Glutamatergic neuron (in vitro differentiated cells): ENCODE data around the gene C2CD4D. TPM values are rescaled to one million over a fixed set of nuclear protein-coding genes. Genes with fewer than 3 reads are reported as not detected.

Source experiments
- DNase-seq: peaks from one replicate; pipeline ENCODE4 v3.0.0; 2022
- H3K27ac Mint-ChIP-seq: one replicate; pipeline ENCODE4 v1.8.0; 2020; ENCODE audit warnings: mild to moderate bottlenecking, mixed read lengths, inconsistent platforms; ENCODE audit not compliant: unreplicated experiment
- H3K27me3 Mint-ChIP-seq: one replicate; pipeline ENCODE4 v1.8.0; 2020; ENCODE audit warnings: mild to moderate bottlenecking, moderate library complexity, mixed read lengths, inconsistent platforms; ENCODE audit not compliant: unreplicated experiment
- H3K36me3 Mint-ChIP-seq: one replicate; pipeline ENCODE4 v1.8.0; 2020; ENCODE audit warnings: mild to moderate bottlenecking, mixed read lengths, inconsistent platforms; ENCODE audit not compliant: unreplicated experiment
- H3K4me1 Mint-ChIP-seq: one replicate; pipeline ENCODE4 v1.8.0; 2020; ENCODE audit warnings: mild to moderate bottlenecking, low read depth, mixed read lengths, inconsistent platforms; ENCODE audit not compliant: unreplicated experiment
- H3K4me3 Mint-ChIP-seq: one replicate; pipeline ENCODE4 v1.8.0; 2020; ENCODE audit warnings: mild to moderate bottlenecking, mixed read lengths, inconsistent platforms; ENCODE audit not compliant: unreplicated experiment
- H3K9me3 Mint-ChIP-seq: one replicate; pipeline ENCODE4 v1.8.0; 2020; ENCODE audit warnings: mild to moderate bottlenecking, moderate library complexity, mixed read lengths, inconsistent platforms; ENCODE audit not compliant: unreplicated experiment
- CTCF ChIP-seq: fragments of 200-600 bp; sonication (generic); IDR thresholded peaks from one replicate; pipeline ENCODE4 v1.5.0; 2021; ENCODE audit not compliant: partially characterized antibody, unreplicated experiment
- total RNA-seq: library from RNA; stranded (reverse); fragmentation: NEBNext Ultra II Directional; extraction: Animal tissue kit (Norgen Biotek cat#: 25700); gene quantifications from one replicate; pipeline ENCODE4 v1.2.1, GENCODE V29; 2021; ENCODE audit not compliant: unreplicated experiment

The C2CD4D gene
- total RNA-seq, 1 donor from 2014 or later = not detected

GRCh38 chr1:151807131-151807530 lies 32.5 kb downstream of the C2CD4D start:
- no peak for DNase-seq
- TF ChIP-seq CTCF = no peak
- H3K4me1 Mint-ChIP-seq = peaks cover 8% of the 10 kb centered on the region
- no peaks in the 10 kb centered on the region for H3K9me3 Mint-ChIP-seq
- H3K4me3 Mint-ChIP-seq = no peak overlapping the region
- H3K27me3 Mint-ChIP-seq = peaks cover 5% of the 10 kb centered on the region
- H3K36me3 Mint-ChIP-seq = no peaks in the 10 kb centered on the region
- H3K27ac Mint-ChIP-seq = no peak overlapping the region

GRCh38 chr1:151806170-151806569 lies 33.5 kb downstream of the C2CD4D start:
- no peak overlapping the region for H3K27ac Mint-ChIP-seq
- no peaks in the 10 kb centered on the region for H3K9me3 Mint-ChIP-seq
- H3K4me1 Mint-ChIP-seq = peaks cover 4% of the 10 kb centered on the region

GRCh38 chr1:151805066-151805820 lies 34.4 kb downstream of the C2CD4D start, which contains the start of gene LINGO4:
LINGO4 (minus strand) TSS chr1:151805419; CDS start chr1:151802704, 2,715 bp downstream.
- Mint-ChIP-seq H3K4me3 (no peak within 1 kb of the TSS), H3K9me3 (no peaks in the 10 kb centered on the region), H3K27me3 (peaks cover 8% of the 10 kb centered on the region), H3K4me1 (no peaks in the 10 kb centered on the region), H3K27ac (no peak within 1 kb of the TSS), H3K36me3 (peaks cover under 1% of the 10 kb centered on the region)
- DNase-seq = no peak
- TF ChIP-seq CTCF = no peak

More at GRCh38 chr1:151806170-151806569, 33.5 kb downstream of the C2CD4D start:
- Mint-ChIP-seq H3K36me3 (no peaks in the 10 kb centered on the region), H3K4me3 (no peak overlapping the region), H3K27me3 (peaks cover 8% of the 10 kb centered on the region)
- TF ChIP-seq CTCF = no peak
- no peak for DNase-seq

- H3K27ac Mint-ChIP-seq = no peak overlapping the region
- peaks cover 7% of the 10 kb centered on the region for H3K36me3 Mint-ChIP-seq
- H3K4me3 Mint-ChIP-seq = no peak overlapping the region
- H3K27me3 Mint-ChIP-seq = peaks cover 15% of the 10 kb centered on the region
- TF ChIP-seq CTCF = no peak
- H3K4me1 Mint-ChIP-seq = peaks cover 2% of the 10 kb centered on the region
- no peak for DNase-seq
- H3K9me3 Mint-ChIP-seq = peaks cover 2% of the 10 kb centered on the region
Observed at GRCh38 chr1:151803915-151804314, 35.7 kb downstream of the C2CD4D start.

- H3K4me3 Mint-ChIP-seq = no peak overlapping the region
- H3K9me3 Mint-ChIP-seq = peaks cover 2% of the 10 kb centered on the region
- peaks cover 13% of the 10 kb centered on the region for H3K27me3 Mint-ChIP-seq
- peaks cover 7% of the 10 kb centered on the region for H3K36me3 Mint-ChIP-seq
- peaks cover 2% of the 10 kb centered on the region for H3K4me1 Mint-ChIP-seq
- no peak for DNase-seq
- H3K27ac Mint-ChIP-seq = no peak overlapping the region
- no peak for TF ChIP-seq CTCF
Observed at GRCh38 chr1:151803164-151803563, 36.5 kb downstream of the C2CD4D start.
